Astrocyte (in vitro differentiated cells and primary cell): ENCODE results near the gene CD46.

ENCODE experiments used
- EZH2 ChIP-seq: IDR thresholded peaks from 2 replicates; pipeline ENCODE4 v1.6.1; 2012; ENCODE audit warnings: mild to moderate bottlenecking, low read length, inconsistent platforms; ENCODE audit not compliant: insufficient read depth
- TF ChIP-seq, protein P1 (sequence below): IDR thresholded peaks from 2 replicates; pipeline ENCODE4 v1.5.1; 2011; ENCODE audit warnings: low read depth, mild to moderate bottlenecking, inconsistent platforms, low read length, moderate library complexity; ENCODE audit not compliant: insufficient read depth

DNA sequence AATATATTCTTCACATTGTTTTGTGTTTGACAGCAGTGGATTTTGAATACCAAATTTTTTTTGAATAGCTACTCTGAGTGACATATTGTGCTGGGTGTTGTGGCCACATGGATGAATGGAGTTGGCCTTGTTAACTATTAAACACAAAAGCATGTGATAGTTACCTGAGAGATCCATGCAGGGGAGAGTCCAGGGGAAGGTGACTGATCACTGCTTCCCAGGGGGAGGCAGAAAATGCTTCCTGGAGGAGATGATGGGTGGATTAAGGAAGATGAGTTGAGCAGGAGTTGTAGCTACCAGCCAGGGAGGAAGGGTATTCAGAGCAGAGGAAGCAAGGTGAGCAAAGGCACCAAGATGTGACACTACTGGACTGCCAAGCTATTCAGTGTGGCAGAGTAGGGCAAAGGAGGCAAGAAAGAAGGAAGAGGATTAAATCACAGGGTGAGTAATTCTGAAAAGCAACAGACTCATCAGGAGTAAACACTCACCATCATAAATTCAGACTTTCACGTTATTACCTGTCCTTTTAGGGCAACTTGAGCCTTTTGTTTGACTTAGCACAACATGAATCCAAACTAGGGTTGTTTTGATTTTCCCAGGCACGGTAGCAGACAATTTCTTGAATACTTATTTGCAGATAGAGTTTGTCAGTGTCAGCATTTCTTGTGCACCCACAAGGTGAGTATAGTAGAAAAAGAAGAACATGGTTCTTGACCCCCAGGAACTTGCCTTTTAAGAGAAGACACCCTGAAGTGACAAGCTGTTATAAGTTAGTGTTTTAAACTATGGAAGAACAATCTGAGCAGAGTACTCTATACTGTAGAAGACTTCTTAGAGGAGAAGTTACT is 4.2 kb downstream of the CD46 start:
- TF ChIP-seq, protein P1, sequence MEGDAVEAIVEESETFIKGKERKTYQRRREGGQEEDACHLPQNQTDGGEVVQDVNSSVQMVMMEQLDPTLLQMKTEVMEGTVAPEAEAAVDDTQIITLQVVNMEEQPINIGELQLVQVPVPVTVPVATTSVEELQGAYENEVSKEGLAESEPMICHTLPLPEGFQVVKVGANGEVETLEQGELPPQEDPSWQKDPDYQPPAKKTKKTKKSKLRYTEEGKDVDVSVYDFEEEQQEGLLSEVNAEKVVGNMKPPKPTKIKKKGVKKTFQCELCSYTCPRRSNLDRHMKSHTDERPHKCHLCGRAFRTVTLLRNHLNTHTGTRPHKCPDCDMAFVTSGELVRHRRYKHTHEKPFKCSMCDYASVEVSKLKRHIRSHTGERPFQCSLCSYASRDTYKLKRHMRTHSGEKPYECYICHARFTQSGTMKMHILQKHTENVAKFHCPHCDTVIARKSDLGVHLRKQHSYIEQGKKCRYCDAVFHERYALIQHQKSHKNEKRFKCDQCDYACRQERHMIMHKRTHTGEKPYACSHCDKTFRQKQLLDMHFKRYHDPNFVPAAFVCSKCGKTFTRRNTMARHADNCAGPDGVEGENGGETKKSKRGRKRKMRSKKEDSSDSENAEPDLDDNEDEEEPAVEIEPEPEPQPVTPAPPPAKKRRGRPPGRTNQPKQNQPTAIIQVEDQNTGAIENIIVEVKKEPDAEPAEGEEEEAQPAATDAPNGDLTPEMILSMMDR, result no peak
- TF ChIP-seq EZH2, result no peak
